GM23248 (cell line): Measurements from ENCODE around the gene PRELP.
"Not testable (repeated sequence)": the region's sequence is repeated elsewhere in the genome, so short reads cannot be mapped to it uniquely, and the experiment has no call there.

Experiments used
- EZH2 ChIP-seq: fragments of 200-600 bp; sonication (generic); IDR thresholded peaks from 2 replicates; pipeline ENCODE4 v1.6.1; 2018; ENCODE audit warnings: antibody characterized with exemption, mild to moderate bottlenecking; ENCODE audit not compliant: insufficient read depth, poor library complexity, severe bottlenecking
- EZH2phosphoT487 ChIP-seq: fragments of 200-600 bp; sonication (generic); IDR thresholded peaks from 2 replicates; pipeline ENCODE4 v1.6.1; 2018; ENCODE audit warnings: antibody characterized with exemption, moderate library complexity, mild to moderate bottlenecking, low read depth; ENCODE audit not compliant: insufficient read depth

DNA sequence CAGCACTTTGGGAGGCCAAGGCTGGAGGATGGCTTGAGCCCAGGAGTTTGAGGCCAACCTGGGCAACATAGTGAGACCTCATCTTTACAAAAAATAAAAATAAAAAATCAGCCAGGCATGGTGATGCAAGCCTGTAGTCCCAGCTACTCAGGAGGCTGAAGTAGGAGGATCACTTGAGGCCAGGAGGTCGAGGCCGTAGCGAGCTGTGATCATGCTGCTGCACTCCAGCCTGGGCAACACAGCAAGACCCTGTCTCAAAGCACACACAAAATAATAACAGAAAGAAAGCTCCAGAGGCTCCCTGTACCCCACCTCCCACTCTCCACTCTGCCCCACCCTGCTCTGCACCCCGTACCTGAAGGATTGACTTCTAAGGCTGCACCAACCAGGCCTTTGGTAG, 42.5 kb downstream of the PRELP start:
- TF ChIP-seq EZH2, EZH2phosphoT487: not testable (repeated sequence)
